ENCODE results near the gene FBF1.

The FBF1 gene

DNA sequence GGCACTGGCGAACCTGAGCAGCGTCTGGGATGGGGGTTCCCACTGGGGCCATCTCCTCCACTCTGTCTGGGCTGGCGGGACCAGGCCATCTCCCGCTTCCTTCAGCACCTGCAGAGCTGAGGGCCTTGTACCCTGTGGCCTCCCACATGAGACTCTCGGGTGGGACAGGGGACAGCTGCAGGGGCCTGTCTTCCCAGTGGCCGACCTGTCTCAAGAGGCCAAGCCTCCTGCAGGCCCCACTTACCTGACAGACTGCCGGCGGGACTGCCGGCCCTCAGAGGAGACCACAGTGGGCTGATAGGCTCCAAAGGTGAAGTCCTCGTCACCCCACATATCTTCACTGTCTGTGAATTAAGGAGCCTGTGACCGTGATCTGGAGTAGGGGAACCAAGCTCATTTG lies 15.7 kb downstream of the FBF1 start:
- DNase-seq (ENCODE audit: low read depth) = no peak
- in situ Hi-C loops (cut with HindIII; ENCODE audit: low sequenced_read_pairs) = no loop called here
- no peak overlapping the region for H3K4me3 ChIP-seq (ENCODE audit: low read depth, low read length)
- TF ChIP-seq, protein P1, sequence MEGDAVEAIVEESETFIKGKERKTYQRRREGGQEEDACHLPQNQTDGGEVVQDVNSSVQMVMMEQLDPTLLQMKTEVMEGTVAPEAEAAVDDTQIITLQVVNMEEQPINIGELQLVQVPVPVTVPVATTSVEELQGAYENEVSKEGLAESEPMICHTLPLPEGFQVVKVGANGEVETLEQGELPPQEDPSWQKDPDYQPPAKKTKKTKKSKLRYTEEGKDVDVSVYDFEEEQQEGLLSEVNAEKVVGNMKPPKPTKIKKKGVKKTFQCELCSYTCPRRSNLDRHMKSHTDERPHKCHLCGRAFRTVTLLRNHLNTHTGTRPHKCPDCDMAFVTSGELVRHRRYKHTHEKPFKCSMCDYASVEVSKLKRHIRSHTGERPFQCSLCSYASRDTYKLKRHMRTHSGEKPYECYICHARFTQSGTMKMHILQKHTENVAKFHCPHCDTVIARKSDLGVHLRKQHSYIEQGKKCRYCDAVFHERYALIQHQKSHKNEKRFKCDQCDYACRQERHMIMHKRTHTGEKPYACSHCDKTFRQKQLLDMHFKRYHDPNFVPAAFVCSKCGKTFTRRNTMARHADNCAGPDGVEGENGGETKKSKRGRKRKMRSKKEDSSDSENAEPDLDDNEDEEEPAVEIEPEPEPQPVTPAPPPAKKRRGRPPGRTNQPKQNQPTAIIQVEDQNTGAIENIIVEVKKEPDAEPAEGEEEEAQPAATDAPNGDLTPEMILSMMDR (IDR thresholded peaks at IDR 0.05; ENCODE audit: low read depth, low read length, missing control alignments) = no peak

- H3K4me3 ChIP-seq (ENCODE audit: low read depth, low read length) = no peak overlapping the region
- in situ Hi-C loops (cut with HindIII; ENCODE audit: low sequenced_read_pairs) = no loop called here
- DNase-seq (ENCODE audit: low read depth) = no peak
- TF ChIP-seq, protein P1 (IDR thresholded peaks at IDR 0.05; ENCODE audit: low read depth, low read length, missing control alignments) = no peak
These were observed 17.6 kb downstream of the FBF1 start for GRCh38 chr17:75922963-75923874.

GRCh38 chr17:75922173-75922961 lies 18.5 kb downstream of the FBF1 start:
- H3K4me3 ChIP-seq (ENCODE audit: low read depth, low read length) = no peak overlapping the region
- no peak for DNase-seq (ENCODE audit: low read depth)
- TF ChIP-seq, protein P1 (IDR thresholded peaks at IDR 0.05; ENCODE audit: low read depth, low read length, missing control alignments) = no peak
- in situ Hi-C loops (cut with HindIII; ENCODE audit: low sequenced_read_pairs) = no loop called here

- TF ChIP-seq, protein P1 (IDR thresholded peaks at IDR 0.05; ENCODE audit: low read depth, low read length, missing control alignments) = no peak
- H3K4me3 ChIP-seq (ENCODE audit: low read depth, low read length) = no peak overlapping the region
- DNase-seq (ENCODE audit: low read depth) = no peak
- in situ Hi-C loops (cut with HindIII; ENCODE audit: low sequenced_read_pairs) = no loop called here
These were observed 19.2 kb downstream of the FBF1 start for GRCh38 chr17:75921596-75921995.

GRCh38 chr17:75920045-75920560 lies 20.7 kb downstream of the FBF1 start:
- in situ Hi-C loops (cut with HindIII; ENCODE audit: low sequenced_read_pairs) = no loop called here
- TF ChIP-seq, protein P1 (IDR thresholded peaks at IDR 0.05; ENCODE audit: low read depth, low read length, missing control alignments) = no peak
- no peak overlapping the region for H3K4me3 ChIP-seq (ENCODE audit: low read depth, low read length)
- no peak for DNase-seq (ENCODE audit: low read depth)

GRCh38 chr17:75919611-75920010 lies 21.2 kb downstream of the FBF1 start:
- in situ Hi-C loops (cut with HindIII; ENCODE audit: low sequenced_read_pairs) = no loop called here
- TF ChIP-seq, protein P1 (IDR thresholded peaks at IDR 0.05; ENCODE audit: low read depth, low read length, missing control alignments) = no peak
- no peak overlapping the region for H3K4me3 ChIP-seq (ENCODE audit: low read depth, low read length)
- no peak for DNase-seq (ENCODE audit: low read depth)

Measured in astrocyte of the cerebellum (primary cell).